SK-N-MC (cell line): ENCODE measurements around the gene KIAA1755.

ENCODE experiments used
- EZH2 ChIP-seq: fragments of 200-600 bp; sonication (generic); IDR thresholded peaks from one replicate; pipeline ENCODE4 v1.6.1; 2017; ENCODE audit warnings: antibody characterized with exemption
- FOXP2 ChIP-seq: optimal IDR thresholded peaks from 2 replicates; pipeline ENCODE3; 2011; ENCODE audit warnings: mild to moderate bottlenecking, moderate library complexity; ENCODE audit not compliant: insufficient read depth; ENCODE audit errors: extremely low read length, control extremely low read depth
- POLR2AphosphoS5 ChIP-seq: IDR thresholded peaks from 2 replicates; pipeline ENCODE4 v1.6.1; 2012; ENCODE audit warnings: mild to moderate bottlenecking, low read depth, low read length, borderline replicate concordance

GRCh38 chr20:38170826-38171674 lies 89.5 kb downstream of the KIAA1755 start:
- TF ChIP-seq EZH2 (no peak), POLR2AphosphoS5 (no peak), FOXP2 (no peak)
